Stimulated activated CD4-positive, alpha-beta T cell treated with anti-CD3 and anti-CD28 coated beads, Interleukin-4, amount 100 ng/mL, for 24 hours (primary cell): ENCODE results near the gene M1AP.

Source experiments
- DNase-seq: peaks from one replicate; pipeline ENCODE4 v3.0.0-alpha.2; 2020

Gene M1AP

DNA sequence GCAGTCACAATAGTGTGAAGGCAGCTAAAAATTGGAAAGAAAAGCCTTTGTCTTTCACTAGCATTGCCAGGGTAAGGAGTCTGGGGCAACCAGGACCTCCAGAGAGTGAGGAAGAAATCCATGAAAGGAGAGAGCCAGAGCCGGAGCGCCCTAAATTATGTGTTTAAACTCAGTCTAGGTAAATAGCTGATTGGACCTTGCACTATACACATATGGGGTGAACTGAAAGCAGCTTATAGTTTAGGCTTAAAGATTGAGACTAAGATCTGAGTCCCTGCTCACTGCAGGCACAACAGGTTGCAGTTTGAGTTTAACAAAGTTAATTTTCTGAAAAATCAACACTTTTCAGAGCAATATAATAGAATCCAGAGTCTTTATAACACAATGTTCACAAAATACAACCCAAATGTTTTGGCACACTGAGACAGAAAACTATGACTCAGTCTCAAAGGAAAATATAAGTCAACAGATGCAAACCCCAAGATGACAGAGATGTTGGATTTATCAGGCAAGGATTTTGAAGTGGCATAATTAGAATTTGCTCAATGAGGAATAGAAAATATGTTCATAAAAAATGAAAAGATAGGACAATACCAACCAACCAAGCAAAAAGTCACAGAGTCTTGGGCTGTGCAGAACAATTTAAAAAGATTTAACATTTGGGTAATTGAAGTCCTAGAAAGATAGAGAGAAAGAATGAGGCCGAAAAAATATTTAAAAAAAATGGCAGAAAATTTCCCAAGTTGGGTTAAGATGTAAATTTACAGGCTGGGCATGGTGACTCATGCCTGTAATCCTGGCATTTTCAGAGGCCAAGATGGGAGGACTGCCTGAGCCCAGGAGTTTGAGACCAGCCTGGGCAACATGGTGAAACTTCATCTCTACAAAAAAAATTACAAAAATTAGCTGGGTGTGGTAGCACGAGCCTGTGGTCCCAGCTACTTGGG is 54.0 kb downstream of the M1AP start:
- DNase-seq: no peak

- no peak for DNase-seq
Observed at GRCh38 chr2:74588664-74589063, 59.5 kb downstream of the M1AP start.

DNA sequence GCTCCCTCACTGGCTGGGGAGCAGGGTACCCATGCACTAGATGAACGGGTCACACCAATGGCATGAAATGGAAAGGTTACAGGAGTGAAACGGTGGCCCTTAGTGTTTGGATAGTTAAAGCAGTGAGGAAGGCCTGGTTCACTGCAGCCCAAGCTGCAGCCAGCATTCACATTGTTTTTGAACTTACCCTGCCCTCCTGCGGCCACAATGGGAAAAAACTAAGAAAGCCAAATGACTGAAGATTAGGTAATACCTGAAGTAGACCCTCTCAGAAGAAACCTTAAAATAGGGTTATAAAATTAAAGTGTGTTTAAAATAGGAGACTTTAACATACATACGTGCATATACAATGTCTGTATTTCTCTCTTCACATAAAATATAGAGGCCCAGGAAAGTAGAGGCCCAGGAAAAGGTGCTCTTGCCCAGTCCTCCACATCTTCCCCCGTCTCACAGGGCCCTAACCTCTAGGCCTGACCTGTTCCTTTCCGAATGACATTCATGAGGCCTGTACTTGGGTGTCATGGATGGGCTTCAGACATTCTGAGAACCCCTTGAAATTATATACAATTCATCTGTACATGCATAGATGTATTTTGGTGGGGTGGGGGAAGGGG is 60.4 kb downstream of the M1AP start:
- DNase-seq: peak; percentile 61

DNA sequence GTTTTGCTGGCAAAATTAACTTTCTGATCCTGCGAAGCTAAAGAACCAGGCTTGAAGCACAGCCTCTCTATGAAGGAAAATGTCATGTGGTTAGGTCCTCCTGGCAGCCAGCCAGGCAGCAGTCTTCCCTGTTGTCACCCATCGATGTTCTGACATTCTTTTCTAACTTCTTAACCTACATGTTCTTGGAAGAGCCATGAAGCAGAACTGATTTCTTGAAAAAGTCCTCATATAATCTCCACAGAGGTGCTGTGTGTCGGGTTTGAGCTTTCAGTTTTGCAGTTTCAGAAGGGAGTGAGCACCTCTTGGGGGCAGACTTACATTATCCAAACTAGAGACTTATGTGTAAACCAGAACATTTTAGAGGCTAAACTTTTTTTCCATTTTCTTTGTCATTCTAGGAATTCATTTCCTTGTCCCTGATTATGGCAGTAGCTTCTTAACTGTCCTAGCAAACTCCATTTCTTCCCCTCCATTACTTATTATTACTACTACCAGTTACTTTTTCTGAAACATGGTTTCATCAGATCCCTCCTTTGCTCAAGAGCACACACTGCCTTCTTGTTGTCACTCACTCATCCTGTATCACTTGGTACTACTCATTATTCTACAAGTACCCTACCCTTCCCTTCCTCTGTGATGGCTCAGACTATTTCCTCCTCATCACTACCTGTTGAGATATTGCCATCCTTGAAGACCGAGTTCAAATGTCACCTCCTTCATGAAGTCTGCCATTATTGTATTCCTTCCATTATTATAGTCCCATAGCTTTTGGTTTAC is 62.5 kb downstream of the M1AP start:
- DNase-seq: no peak

DNA sequence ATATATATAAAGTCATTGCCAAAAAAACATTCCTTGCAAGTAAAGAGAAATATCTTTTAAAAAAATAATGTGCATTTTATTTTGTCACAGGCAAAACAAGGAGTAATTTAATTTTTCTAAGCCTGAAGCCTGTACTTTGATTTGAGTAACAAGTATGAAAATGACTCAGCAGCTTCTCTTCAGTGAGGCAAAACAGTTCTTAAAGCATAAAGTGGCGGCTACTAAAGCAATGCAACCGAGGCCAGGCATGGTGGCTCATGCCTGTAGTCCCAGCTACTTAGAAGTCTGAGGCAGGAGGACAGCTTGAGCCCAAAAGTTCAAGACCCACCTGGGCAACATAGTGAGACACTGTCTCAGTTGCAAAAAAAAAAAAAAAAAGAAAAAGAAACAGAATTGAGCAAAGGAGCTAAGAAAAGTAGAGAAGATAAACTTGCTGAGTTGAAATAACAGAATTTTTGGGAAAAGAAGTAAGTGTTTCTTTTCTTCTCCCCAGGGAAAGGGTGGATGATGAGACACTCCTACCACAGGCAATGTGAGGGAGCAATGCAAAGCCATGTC is 64.0 kb downstream of the M1AP start:
- no peak for DNase-seq

DNA sequence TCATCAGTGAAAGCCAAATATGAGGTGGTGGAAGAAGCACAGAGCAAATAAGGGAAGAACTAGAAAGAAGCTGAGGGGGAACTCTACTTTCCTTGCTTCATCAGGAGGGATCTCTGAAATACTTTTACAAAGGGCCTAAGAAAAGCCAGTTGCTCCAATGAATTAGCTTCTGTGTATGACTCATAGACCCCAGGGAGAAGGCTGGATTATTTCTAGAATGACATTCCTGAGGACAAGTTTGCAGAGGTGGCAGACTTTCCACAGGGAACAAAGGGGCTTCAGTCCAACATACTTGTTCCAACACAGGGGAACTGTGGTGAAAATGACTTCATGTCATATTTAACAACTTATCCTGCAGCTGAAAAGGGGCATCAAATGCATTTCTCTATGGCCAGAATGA is 64.6 kb downstream of the M1AP start:
- no peak for DNase-seq

GRCh38 chr2:74582184-74582583 is 65.9 kb downstream of the M1AP start:
- no peak for DNase-seq

DNA sequence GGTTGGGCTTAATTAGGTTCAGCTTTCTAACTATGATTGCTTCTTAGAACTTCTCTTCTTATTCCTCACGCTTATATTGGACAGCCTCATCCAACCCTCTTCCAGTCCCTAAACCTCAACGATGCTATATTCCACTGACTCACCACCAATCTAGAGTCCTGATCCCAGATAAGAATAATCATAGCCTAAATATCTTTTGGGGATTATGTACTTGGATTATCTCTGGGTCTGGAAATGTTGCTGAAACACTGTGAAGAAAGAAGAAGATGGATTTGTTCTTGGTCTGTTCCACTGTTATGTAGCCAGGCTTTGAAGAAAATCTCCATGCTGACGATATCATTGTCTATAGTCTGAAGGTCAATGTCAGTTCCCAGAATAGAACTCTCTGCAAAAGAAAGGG is 66.7 kb downstream of the M1AP start:
- no peak for DNase-seq

- no peak for DNase-seq
Observed at GRCh38 chr2:74578408-74578807, 69.7 kb downstream of the M1AP start.

DNA sequence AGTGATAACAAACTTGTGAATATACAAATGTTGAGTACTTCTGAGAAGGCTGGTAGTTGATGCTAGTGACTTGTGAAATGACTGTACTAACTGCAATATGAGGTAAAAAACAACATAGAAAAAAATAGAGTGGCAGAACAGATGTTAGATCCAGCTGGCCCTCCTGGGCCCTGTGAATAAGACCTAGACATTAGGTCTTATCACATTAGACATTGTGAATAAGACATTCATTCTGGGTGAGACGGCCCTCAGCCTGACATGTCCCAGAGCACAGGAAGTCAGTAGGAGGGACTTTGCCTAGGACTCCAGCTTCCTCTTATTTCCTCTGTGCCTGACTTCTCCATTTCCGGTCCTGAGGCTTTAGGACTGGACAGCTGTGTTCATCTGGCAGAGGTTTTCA is 70.7 kb downstream of the M1AP start:
- DNase-seq: no peak

GRCh38 chr2:74576863-74577229 is 71.3 kb downstream of the M1AP start:
- no peak for DNase-seq

- DNase-seq: no peak
Observed at GRCh38 chr2:74576211-74576862, 71.8 kb downstream of the M1AP start.

- no peak for DNase-seq
Observed at GRCh38 chr2:74575320-74575719, 72.8 kb downstream of the M1AP start.

DNA sequence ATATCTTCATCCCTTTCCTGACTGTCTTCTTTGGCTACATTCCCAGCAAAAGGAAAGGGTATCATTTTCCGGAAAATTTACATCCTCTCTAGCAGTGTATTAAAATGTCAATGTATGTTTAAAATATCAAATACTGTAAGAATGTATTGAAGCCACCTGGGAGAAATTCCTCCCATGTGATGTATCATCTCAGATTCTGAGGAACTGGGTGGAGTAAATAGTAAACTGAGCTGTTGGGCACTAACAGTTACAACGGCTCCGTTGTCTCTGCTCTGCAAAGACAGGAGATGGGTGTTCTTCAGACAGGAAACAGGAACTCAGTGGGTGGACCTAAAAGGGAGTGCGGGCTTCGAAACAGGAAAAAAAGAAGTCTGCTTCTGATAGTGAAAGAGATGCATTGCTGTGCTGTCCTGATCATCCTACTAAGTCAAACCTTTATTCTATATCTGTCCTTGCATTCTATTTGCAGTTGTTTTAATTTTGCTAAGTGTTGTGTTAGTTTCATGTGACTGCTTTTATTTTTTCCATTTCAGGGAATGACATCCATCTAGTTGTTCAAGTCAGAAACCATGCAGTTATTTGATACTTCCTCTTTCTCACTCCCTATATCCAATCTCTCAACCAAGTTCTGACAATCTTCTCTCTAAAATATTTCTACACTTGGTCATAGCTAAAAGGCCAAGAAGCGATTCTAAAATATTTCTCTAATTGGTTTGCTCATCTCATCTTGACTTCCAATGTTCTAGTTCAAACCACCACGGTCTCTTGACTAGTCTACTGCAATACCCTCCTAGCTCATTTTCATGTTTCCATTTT is 74.2 kb downstream of the M1AP start:
- DNase-seq: peak; percentile 20

DNA sequence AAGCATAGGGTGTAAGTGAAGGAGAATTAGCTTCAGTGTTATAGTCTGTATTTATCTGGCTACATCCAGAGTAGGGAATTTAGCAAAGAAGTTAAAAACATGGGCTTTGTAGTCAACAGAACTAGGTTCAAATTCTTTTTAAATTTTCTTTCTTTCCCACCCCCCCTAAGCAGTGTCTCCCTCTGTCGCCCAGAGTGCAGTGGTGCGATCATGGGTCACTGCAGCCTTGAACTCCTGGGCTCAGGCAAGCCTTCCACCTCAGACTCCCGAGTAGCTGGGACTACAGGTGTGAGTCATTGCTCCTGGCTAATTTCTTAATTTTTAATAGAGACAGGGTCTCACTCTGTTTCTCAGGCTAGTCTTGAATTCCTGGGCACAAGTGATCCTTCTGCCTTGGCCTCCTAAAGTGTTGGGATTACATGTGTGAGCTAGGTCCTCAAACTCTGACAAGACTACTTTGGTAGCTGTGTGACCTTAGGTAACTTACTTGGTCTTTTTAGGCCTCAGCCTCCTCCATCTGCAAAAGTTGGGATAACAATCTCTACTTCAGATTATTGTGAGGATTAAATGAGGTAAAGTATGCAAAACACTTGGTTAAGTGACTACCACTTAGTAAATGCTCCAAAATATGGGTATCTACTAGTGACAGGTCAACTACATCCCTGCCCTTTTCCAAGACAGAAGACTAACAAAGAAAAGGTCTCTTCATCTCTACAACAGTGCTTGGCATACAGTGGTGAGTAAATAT is 75.8 kb downstream of the M1AP start:
- no peak for DNase-seq

DNA sequence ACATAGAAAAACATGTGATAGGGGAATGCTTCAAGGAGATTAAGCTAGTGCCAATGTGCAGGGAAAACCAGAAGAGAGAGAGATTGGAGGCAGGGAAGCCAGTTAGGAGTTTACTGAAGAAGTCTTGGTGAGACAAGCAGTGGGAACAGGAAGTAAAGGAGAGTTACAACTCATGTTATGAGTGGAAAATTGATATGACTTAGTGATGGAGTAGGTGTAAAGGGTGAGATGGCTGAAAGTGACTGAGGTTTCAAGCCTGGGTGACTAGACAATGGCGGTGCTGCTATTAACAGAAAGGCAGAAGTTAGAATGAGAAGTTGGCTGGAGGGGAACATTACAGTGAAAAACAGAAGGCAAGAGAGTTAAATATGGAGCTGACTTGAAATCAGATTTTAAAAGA is 77.1 kb downstream of the M1AP start:
- peak; percentile 14 for DNase-seq

DNA sequence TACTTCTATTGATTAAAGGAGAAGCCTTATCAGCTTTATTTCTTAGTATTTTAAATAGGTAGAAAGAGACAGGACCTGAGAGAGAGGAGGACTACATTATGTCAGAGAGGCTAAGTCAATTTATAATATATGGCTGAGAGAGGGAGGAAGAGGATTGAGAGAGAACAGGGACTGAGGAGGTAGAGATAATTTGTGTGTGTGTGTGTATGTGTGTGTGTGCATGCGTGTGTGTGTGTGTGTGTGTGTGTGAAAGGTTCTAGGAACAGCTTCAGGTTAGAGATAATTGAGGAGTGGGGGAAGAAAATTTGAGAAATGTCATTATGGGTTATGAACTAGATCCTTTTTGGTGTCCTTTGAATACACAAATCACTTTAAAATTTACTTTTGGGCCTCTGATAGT is 78.4 kb downstream of the M1AP start:
- DNase-seq: no peak

DNA sequence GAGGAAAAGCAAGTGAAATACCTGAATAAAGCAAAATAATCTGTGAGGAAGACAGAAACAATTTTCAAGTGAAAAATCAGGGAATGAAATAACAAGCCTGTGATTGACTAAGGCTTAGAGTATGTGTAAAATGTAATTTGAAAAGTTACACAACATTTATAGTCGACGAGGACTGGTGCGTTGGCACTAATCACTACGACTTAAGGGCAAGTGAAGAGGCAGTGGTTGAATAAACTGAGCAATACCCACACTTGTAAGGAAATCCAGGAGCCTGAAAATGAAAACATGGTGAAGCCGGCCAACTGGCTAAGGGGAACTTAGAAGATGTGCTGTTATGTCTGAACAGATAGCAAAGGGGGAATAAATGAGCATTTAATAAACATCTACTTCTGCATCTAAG is 80.2 kb downstream of the M1AP start:
- DNase-seq: no peak

DNA sequence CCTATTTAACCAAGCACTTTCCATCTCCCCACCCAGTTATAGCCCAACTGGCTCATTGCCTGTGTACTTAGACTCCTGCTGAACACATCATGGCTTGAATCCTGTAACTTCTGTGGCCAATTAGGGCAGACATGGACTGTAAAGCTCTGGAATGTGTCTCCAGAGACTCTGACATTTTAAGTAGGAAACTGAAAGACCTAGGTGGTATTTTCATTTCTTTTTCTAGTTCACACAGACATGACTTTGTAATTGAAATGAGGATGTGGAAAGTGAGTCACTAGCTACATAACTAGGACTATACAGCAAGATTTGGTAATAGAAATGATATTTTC is 81.4 kb downstream of the M1AP start:
- no peak for DNase-seq

GRCh38 chr2:74566076-74566753 is 81.9 kb downstream of the M1AP start:
- DNase-seq: no peak

DNA sequence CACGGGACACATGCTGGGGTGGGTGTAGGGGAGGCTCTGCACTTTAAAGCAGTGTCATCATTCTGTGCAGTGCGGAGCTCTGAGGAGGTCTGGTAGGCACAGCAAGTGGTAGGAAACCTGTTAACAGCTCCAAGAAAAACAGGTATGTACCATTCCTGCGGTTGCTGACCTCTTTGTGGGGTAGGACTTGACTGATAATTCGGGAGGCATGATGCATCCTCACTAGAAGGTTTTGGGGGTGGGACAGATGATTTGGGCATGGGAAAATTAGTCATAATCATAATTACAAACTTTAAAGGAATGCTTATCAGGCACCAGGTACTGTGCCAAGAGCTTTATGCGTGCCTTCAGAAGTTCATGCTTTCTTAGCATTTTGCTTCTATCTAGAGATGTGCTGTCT is 83.9 kb downstream of the M1AP start:
- DNase-seq: no peak
